Heart left ventricle (tissue), 16 donors: ENCODE results near the gene HORMAD2. TPM values are rescaled to one million over a fixed set of nuclear protein-coding genes. Genes with fewer than 3 reads are reported as not detected.

Experiments
- ATAC-seq, 4 donors: fragments of 200-7000 bp; cut with Tn5 transposase; one replicate each; pipeline ENCODE4 v1.9.1; 2020 to 2022; ENCODE audit warnings: moderate library complexity in 4 of 4, mild to moderate bottlenecking in 3 of 4, moderate number of reproducible peaks in 1 of 4
- DNase-seq, 5 donors: peaks; one replicate each; pipeline ENCODE4 v3.0.0-alpha.2; 2020
- H3K27ac ChIP-seq, 12 donors: fragments of 200-600 bp; sonication (generic) in 4 of 12; one replicate each; pipeline versions ENCODE4 v1.5.0 to v1.8.0; 2016 to 2022; ENCODE audit warnings: mild to moderate bottlenecking in 2 of 12
- H3K27me3 ChIP-seq, 9 donors: fragments of 200-600 bp; sonication (generic) in 2 of 9; one replicate each; pipeline versions ENCODE4 v1.5.1 to v1.8.0; 2016 to 2022; ENCODE audit warnings: mild to moderate bottlenecking in 3 of 9
- H3K36me3 ChIP-seq, 9 donors: fragments of 200-600 bp; sonication (generic) in 2 of 9; one replicate each; pipeline versions ENCODE4 v1.5.0 to v1.8.0; 2018 to 2022; ENCODE audit warnings: mild to moderate bottlenecking in 2 of 9
- H3K4me1 ChIP-seq, 12 donors: fragments of 200-600 bp; sonication (generic) in 4 of 12; one replicate each; pipeline versions ENCODE4 v1.5.0 to v1.8.0; 2016 to 2022; ENCODE audit warnings: mild to moderate bottlenecking in 3 of 12
- H3K4me3 ChIP-seq, 12 donors: fragments of 200-600 bp; sonication (generic) in 4 of 12; one replicate each; pipeline versions ENCODE4 v1.5.0 to v1.8.0; 2017 to 2022; ENCODE audit warnings: mild to moderate bottlenecking in 9 of 12, moderate library complexity in 4 of 12
- H3K9me3 ChIP-seq, 12 donors: fragments of 200-600 bp; sonication (generic) in 4 of 12; one replicate each; pipeline versions ENCODE4 v1.5.0 to v1.8.0; 2016 to 2022; ENCODE audit warnings: mild to moderate bottlenecking in 1 of 12
- CTCF ChIP-seq, 12 donors: fragments of 200-600 bp; sonication (generic) in 4 of 12; IDR thresholded peaks; one replicate each; pipeline versions ENCODE4 v1.5.0 to v1.8.0; 2018 to 2022; ENCODE audit warnings: antibody characterized with exemption in 12 of 12, mild to moderate bottlenecking in 5 of 12
- POLR2A ChIP-seq, 2 donors: fragments of 450-650 bp; IDR thresholded peaks; one replicate each; pipeline ENCODE4 v1.6.1; 2017; ENCODE audit warnings: antibody characterized with exemption in 2 of 2, mild to moderate bottlenecking in 2 of 2, moderate library complexity in 2 of 2
- WGBS, 4 donors: extraction: QIAGEN DNeasy Blood & Tissue Kit in 2 of 4; methylation state at CpG; one replicate each; pipeline versions ENCODE4 v1.1.5 to v1.1.7; 2013 to 2018; 5-methylcytosine and 5-hydroxymethylcytosine counted together
- intact Hi-C, 10 donors: fragments of 100-400 bp; cut with DNase I; formaldehyde crosslinking; loops; one replicate each; pipeline versions ENCODE4 v1.11.1 to v1.14.2; 2022
- long read RNA-seq, 3 donors: library from polyadenylated mRNA; unstranded; transcript quantifications; one replicate each; pipeline ENCODE4 v2.0.0, GENCODE V29; 2020 to 2021
- polyA plus RNA-seq, 2 donors: library from polyadenylated mRNA; stranded (reverse); fragments of 200-250 nt; gene quantifications; one replicate each; pipeline ENCODE4 v1.2.3, GENCODE V29; 2013
- total RNA-seq, 9 donors: library from RNA; depleted of rRNA in 2 of 9; stranded (reverse); fragments of >200 nt in 2 of 9; fragmentation: NEBNext Ultra II Directional in 3 of 9; extraction: Animal tissue kit (Norgen Biotek cat#: 25700) in 3 of 9; gene quantifications; one replicate each; pipeline versions ENCODE4 v1.1.0 to v1.2.4, GENCODE V29; 2016 to 2023
- donor health status: ischemic (EF 13 %, LVEDD 7.1; RV severe dilation, severe dysfunction).
- donor health status: healthy with polysubstance abuse.
- donor health status: DM: no; HTN: yes; CAD: no.
- donor health status: DM: no; HTN: no; CAD: no.
- donor health status: ischemic (EF 25% LVEDD 6.9; RV normal size, moderate dysfunction).
- donor health status: ischemic (EF 25% LVEDD 5.7; RV mildly dilated, moderate dysfunction).
- donor health status: healthy.
- donor health status: DM: yes; HTN: yes; CAD: no.
- donor health status: ischemic (EF 35%, LVEDD 5.7; RV mildly dilated, moderate dysfunction).
- donor health status: nonischemic (EF 11% LVEDD 7.7; RV severe dilation, severe dysfunction).
- donor health status: DM: yes; HTN: yes; CAD: no.
- donor health status: PGD.
- donor health status: ischemic (EF 29% LVEDD 5.4; RV normal size, mild dysfunction).
- donor health status: nonischemic (EF 23%, LVEDD 6.1; RV moderate dilation, normal function).

The HORMAD2 gene
- not detected for total RNA-seq
- polyA plus RNA-seq, result not detected
- long read RNA-seq, donor 1, result 0 reads
- long read RNA-seq, donor 2, result 0 reads
- long read RNA-seq, donor 3, result 0 reads

- 18 to 25% (median 22%) methylated on average over 50 to 53 of the region's 53 CpGs for WGBS, 4 donors
- peak within 1 kb of the TSS in 10 of 12 donors; percentile 5 to 42 (median 24) for H3K4me3 ChIP-seq
- H3K9me3 ChIP-seq, result peaks cover 0 to 7% (median 0%) of the 10 kb centered on the region in 12 donors
- H3K36me3 ChIP-seq, result no peaks in the 10 kb centered on the region
- peaks cover 4 to 44% (median 11%) of the 10 kb centered on the region in 9 donors for H3K27me3 ChIP-seq
- H3K27ac ChIP-seq, result no peak within 1 kb of the TSS
- TF ChIP-seq POLR2A (IDR thresholded peaks at IDR 0.05), result no peak
- no peak for TF ChIP-seq CTCF (IDR thresholded peaks at IDR 0.05)
- ATAC-seq, result no peak
- intact Hi-C loops, result loop anchor here in 5 of 10 donors (5.0 to 10.0 kb wide), 4 partner anchors 375 to 448 kb away; no protein-coding TSS in a partner anchor
- DNase-seq, result no peak
- peaks cover 0 to 8% (median 0%) of the 10 kb centered on the region in 12 donors for H3K4me1 ChIP-seq
Measured at GRCh38 chr22:30079952-30080533, at the start of gene HORMAD2. TSS of gene HORMAD2 (plus strand) at chr22:30080464. CDS start at chr22:30093953, 13,489 bp downstream.

- H3K27me3 ChIP-seq, result no peaks in the 10 kb centered on the region
- no peak for DNase-seq
- no peaks in the 10 kb centered on the region for H3K9me3 ChIP-seq
- H3K27ac ChIP-seq, result no peak overlapping the region
- intact Hi-C loops, result loop anchor here in 1 of 10 donors (2.0 kb wide), 1 partner anchor 53 kb away; no protein-coding TSS in a partner anchor
- TF ChIP-seq POLR2A (IDR thresholded peaks at IDR 0.05), result no peak
- no peak for TF ChIP-seq CTCF (IDR thresholded peaks at IDR 0.05)
- no peak for ATAC-seq
- H3K36me3 ChIP-seq, result peaks cover 0 to 39% (median 27%) of the 10 kb centered on the region in 9 donors
- peaks cover 0 to 22% (median 12%) of the 10 kb centered on the region in 12 donors for H3K4me1 ChIP-seq
- H3K4me3 ChIP-seq, result no peak overlapping the region
- WGBS, 4 donors, result 96 to 99% (median 97%) methylated on average over 3 of the region's 3 CpGs
Measured at GRCh38 chr22:30031328-30031727, 48.9 kb upstream of the HORMAD2 start.

GRCh38 chr22:30031764-30032455 is 48.4 kb upstream of the HORMAD2 start:
- intact Hi-C loops, result loop anchor here in 1 of 10 donors (2.0 kb wide), 1 partner anchor 53 kb away; no protein-coding TSS in a partner anchor
- Histone ChIP-seq H3K9me3 (no peaks in the 10 kb centered on the region), H3K27me3 (no peaks in the 10 kb centered on the region), H3K36me3 (peaks cover 0 to 33% (median 21%) of the 10 kb centered on the region in 9 donors), H3K27ac (no peak overlapping the region), H3K4me1 (peaks cover 0 to 18% (median 12%) of the 10 kb centered on the region in 12 donors), H3K4me3 (no peak overlapping the region)
- ATAC-seq (no peak), DNase-seq (no peak)
- 70 to 94% (median 87%) methylated on average over 2 of the region's 2 CpGs for WGBS, 4 donors
- TF ChIP-seq POLR2A (IDR thresholded peaks at IDR 0.05) (no peak), CTCF (IDR thresholded peaks at IDR 0.05) (no peak)

GRCh38 chr22:30033137-30033536 is 47.1 kb upstream of the HORMAD2 start:
- no peak for DNase-seq
- no peak for TF ChIP-seq CTCF (IDR thresholded peaks at IDR 0.05)
- no peak for TF ChIP-seq POLR2A (IDR thresholded peaks at IDR 0.05)
- Histone ChIP-seq H3K4me3 (no peak overlapping the region), H3K27ac (no peak overlapping the region), H3K27me3 (no peaks in the 10 kb centered on the region), H3K4me1 (peaks cover 0 to 12% (median 3%) of the 10 kb centered on the region in 12 donors), H3K36me3 (peaks cover 0 to 21% (median 9%) of the 10 kb centered on the region in 9 donors), H3K9me3 (no peaks in the 10 kb centered on the region)
- 77 to 85% (median 84%) methylated on average over 3 to 4 of the region's 4 CpGs for WGBS, 4 donors
- no peak for ATAC-seq
- intact Hi-C loops, result no loop called here
